IMR-90 (cell line): ENCODE results near the gene PARVB.

ENCODE experiments used
- CHD1 ChIP-seq: IDR thresholded peaks from 2 replicates; pipeline ENCODE4 v1.6.1; 2012; ENCODE audit warnings: low read depth, low read length, improper control_type of control experiment
- CTCF ChIP-seq: conservative IDR thresholded peaks from 2 replicates; pipeline ENCODE4 v1.5.1; 2012; ENCODE audit warnings: mild to moderate bottlenecking, low read depth, low read length, improper control_type of control experiment
- FOS ChIP-seq: fragments of 150-350 bp; IDR thresholded peaks from 2 replicates; pipeline ENCODE4 v1.6.1; 2016; ENCODE audit warnings: low read depth, low read length
- MAFK ChIP-seq: IDR thresholded peaks from 2 replicates; pipeline ENCODE4 v1.6.1; 2012; ENCODE audit warnings: low read depth, low read length, improper control_type of control experiment
- MAZ ChIP-seq: IDR thresholded peaks from 2 replicates; pipeline ENCODE4 v1.6.1; 2012; ENCODE audit warnings: low read depth, mild to moderate bottlenecking, low read length, improper control_type of control experiment, moderate library complexity, borderline replicate concordance
- MXI1 ChIP-seq: IDR thresholded peaks from 2 replicates; pipeline ENCODE4 v1.6.1; 2012; ENCODE audit warnings: low read depth, mild to moderate bottlenecking, low read length, moderate library complexity, borderline replicate concordance
- POLR2A ChIP-seq: IDR thresholded peaks from 2 replicates; pipeline ENCODE4 v1.6.1; 2012; ENCODE audit warnings: mild to moderate bottlenecking, low read depth, low read length
- RAD21 ChIP-seq: IDR thresholded peaks from 2 replicates; pipeline ENCODE4 v1.6.1; 2012; ENCODE audit warnings: low read length, improper control_type of control experiment
- RFX5 ChIP-seq: IDR thresholded peaks from 2 replicates; pipeline ENCODE4 v1.8.0; 2012; ENCODE audit warnings: low read depth, mild to moderate bottlenecking, low read length, moderate library complexity
- SMC3 ChIP-seq: fragments of 150-350 bp; IDR thresholded peaks from 2 replicates; pipeline ENCODE4 v1.6.1; 2016; ENCODE audit warnings: low read depth, mild to moderate bottlenecking, antibody characterized with exemption, low read length, moderate library complexity
- USF2 ChIP-seq: fragments of 150-350 bp; IDR thresholded peaks from 2 replicates; pipeline ENCODE4 v1.6.1; 2017; ENCODE audit warnings: mild to moderate bottlenecking, antibody characterized with exemption, low read length, low read depth

GRCh38 chr22:44129619-44129976 is 105.5 kb downstream of the PARVB start:
- TF ChIP-seq CTCF (no peak), POLR2A (no peak), RFX5 (no peak), MXI1 (no peak), FOS (no peak), MAFK (no peak), MAZ (no peak), RAD21 (no peak), USF2 (no peak), SMC3 (no peak), CHD1 (no peak)
